T1000 (cell line): ENCODE measurements around the gene TRAF3IP3.

ENCODE experiments used
- DNase-seq: peaks from one replicate; lab custom pipeline; 2025; ENCODE audit warnings: mixed read lengths; lab: John Stamatoyannopoulos, UW

TRAF3IP3 gene

DNA sequence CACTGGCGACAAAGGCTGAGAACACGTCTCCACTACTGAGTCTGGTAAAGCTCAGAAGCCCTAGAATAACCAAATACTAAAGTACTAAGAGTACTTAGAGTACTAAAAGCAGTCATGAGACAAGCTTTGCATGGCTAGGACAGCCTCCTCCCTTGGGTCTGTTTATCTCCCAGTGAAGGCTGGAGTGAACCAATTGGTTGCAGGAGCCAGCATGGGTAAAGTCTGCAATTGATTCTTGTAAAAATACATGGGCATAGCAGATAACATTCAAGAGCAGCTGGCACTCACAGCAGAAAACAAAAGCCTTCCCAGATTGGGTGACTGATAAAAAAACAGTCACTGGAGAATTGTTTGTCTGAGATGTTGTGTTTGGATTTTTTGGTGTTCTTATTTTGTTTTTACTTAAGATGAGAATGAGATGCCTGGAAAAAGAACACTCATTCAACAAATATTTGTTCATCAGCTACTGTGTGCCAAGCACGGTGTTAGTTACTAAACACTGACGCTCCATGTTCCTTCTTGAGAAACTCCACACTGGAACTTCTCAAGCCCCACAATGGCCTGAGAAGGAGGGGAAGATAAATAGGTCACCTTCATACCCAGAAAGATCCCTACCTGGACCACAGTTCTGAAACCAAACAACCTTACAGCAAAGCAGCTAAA lies 46.4 kb downstream of the TRAF3IP3 start:
- DNase-seq: no peak

DNA sequence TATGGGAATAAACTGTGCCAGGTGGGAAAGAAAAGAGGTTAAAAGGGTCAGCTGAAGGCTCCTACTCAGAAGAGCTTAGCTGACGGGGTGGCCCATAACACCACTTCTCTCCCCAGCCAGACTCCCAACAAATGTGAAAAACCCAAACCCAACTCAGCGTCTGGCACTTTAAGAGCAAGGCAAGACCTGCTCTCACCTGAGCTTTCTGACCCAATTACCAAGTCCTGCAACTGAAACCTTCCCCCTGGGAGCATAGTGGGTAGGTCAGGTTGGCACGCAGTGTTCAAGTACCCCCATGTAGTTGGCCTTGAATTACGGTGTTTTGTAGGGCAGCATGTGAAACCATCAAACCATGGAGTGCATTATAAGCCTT lies 46.9 kb downstream of the TRAF3IP3 start:
- no peak for DNase-seq

DNA sequence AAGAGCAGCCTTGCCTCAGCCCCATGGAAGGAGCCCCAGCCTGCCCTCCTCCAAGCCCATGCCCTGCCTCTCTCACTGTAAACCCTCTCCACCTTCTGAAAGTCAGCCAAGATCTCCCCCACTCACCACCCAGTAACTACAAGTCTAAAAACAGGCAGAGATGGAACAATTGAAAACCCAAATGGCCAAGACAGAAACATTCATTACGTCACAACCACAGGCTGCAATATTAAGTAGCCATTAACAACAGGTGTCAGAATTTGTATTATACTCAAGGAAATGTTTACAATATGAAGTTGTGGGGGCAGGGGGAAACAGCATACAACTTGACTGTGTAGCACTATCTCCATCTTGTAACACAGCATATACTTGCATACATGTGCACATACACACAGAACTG lies 47.7 kb downstream of the TRAF3IP3 start:
- no peak for DNase-seq

DNA sequence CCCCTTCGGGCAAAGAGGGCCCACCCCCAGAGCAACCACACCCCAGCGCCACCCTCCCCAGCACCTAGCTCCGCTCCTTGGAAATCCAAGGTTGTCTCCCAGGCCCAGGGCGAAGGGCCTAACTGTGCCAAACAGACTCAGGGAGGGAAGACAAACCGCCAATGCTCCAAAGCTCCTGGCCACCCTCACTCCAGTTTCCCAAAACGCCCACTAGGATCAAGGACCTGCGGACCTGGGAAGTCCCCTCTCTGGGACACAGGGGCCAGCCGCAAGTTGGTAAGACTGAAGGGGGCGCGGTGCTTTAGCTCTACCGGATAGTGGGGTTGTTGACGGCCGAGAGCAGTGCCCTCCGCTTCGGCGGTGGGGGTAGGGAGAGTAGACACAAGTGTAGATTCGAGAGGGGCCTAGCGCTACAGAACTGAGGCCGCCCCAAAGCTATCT lies 49.5 kb downstream of the TRAF3IP3 start:
- DNase-seq: no peak

GRCh38 chr1:209805875-209806760 lies 50.3 kb downstream of the TRAF3IP3 start, which contains the start of gene IRF6:
Gene IRF6, minus strand, starts transcription at chr1:209806142. Its CDS starts 4,729 bp downstream, at chr1:209801413.
- DNase-seq: no peak

GRCh38 chr1:209807509-209807908 lies 51.7 kb downstream of the TRAF3IP3 start:
- DNase-seq: no peak

DNA sequence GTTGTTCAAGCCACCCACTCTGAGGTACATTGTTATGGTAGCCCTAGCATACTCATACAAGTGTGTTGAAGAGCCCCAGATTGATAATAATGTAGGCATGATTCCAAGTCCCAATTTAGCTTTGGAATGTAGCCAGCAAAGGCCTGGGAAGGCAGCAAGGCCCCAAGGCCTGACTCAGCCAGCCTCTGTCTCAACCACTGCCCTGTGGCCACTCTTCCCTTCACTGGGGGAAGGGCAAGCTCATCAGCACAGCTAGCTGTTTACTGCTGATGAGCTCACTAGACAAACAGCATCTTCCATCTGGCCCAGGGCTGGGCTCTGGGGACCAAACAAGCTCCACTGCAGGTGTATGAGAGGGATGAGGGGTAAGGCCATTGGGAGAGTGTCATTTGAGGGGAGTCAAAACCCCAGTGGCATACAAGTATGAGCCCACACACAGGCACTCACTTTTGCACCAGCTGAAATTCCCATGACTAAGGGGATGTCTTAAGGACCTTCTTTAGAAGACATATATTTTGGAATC lies 52.3 kb downstream of the TRAF3IP3 start:
- DNase-seq: peak; percentile 78

- no peak for DNase-seq
Measured at GRCh38 chr1:209809611-209810010, 53.8 kb downstream of the TRAF3IP3 start.

- no peak for DNase-seq
Measured at GRCh38 chr1:209810783-209811182, 54.9 kb downstream of the TRAF3IP3 start.

- no peak for DNase-seq
Measured at GRCh38 chr1:209813902-209814301, 58.0 kb downstream of the TRAF3IP3 start.

- no peak for DNase-seq
Measured at GRCh38 chr1:209815490-209815889, 59.6 kb downstream of the TRAF3IP3 start.

- no peak for DNase-seq
Measured at GRCh38 chr1:209815931-209816341, 60.1 kb downstream of the TRAF3IP3 start.

- no peak for DNase-seq
Measured at GRCh38 chr1:209816923-209817322, 61.1 kb downstream of the TRAF3IP3 start.

GRCh38 chr1:209817691-209818090 lies 61.8 kb downstream of the TRAF3IP3 start:
- DNase-seq: no peak

GRCh38 chr1:209819058-209819457 lies 63.2 kb downstream of the TRAF3IP3 start:
- DNase-seq: no peak

GRCh38 chr1:209820986-209821385 lies 65.1 kb downstream of the TRAF3IP3 start:
- no peak for DNase-seq

GRCh38 chr1:209822706-209823105 lies 66.9 kb downstream of the TRAF3IP3 start:
- no peak for DNase-seq

DNA sequence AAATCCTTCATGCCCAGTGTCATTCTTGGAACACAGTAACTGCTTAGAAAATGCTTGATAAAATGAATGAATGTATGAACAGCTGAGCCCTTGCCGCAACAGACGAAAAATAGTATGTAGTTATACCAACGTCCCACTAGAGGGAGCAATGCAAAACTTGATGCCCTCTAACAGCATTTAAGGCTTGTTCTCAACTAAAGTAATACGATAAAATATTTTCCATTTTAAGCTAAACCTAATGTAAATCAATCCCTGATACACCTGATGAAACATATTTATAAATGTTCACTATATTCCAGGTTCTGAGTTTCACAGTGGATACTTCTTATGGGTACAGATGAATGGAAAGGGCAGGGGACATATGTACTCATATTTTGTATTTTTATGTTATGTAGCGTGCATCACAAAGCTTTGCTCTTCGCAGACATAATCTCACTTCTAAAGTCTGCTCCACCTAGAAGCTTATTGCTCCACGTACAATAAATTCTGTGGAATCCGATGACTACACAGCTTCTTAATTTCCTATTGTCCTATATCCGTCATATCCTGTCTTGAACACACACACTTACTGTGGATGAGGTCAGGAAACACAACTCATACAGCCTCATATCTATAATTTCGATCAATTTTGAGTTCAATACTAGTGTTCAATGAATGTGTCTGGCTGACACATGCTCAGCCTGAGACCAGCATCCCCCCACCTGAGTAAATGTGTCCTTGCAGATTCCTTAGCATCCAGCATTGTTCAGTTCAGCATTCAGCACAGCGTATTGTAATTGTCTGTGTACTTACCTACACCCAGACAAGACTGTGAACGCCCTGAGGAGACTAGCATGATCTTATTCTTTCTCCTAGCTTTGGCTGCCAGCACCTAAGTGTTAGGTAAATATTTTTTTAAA lies 67.5 kb downstream of the TRAF3IP3 start:
- DNase-seq: no peak

DNA sequence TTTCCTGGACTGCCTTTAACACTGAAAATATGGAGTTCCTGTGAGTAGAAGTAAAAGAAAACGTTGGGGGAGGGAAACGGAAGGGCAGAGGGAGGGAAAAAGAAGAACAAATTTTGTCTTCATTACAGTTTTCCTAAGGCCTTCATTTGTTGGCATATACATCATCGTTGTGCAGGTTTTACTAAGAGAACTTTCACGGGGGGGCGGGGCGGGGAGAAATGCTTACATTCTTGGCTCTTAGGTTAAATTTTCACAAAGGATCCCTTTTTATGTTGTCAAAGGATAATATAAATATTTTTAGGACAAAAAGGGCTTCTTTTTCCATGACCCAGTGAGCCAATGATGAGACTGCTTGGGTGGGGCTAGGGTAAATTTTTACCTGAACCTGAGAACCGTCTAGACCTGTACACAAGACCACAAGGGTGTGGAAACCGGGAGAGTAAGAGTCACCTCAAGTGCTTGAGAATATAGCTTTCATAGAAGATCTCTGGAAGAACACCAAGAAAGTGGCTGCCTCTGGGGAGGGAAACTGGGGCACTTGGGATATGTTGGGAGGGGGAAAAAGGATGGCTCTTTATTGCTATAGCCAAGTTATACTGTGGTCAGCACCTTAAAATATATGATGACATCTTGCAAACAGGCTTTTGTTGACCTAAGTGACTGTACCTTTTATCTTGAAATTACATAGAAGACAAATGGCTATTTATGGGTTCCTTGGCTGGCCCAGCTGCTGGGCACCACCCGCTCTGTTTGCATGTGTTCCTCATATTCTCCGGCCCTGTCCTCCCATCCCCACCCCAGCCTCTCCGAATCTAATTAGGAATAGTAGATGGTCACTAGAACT lies 70.0 kb downstream of the TRAF3IP3 start:
- DNase-seq: no peak

- DNase-seq: peak; percentile 89
Measured at GRCh38 chr1:209827384-209828262, 71.8 kb downstream of the TRAF3IP3 start, which contains the start of gene UTP25. Gene UTP25, plus strand, starts transcription at chr1:209827972. Its CDS starts 92 bp downstream, at chr1:209828064.
